GM12865 (cell line): ENCODE data around the gene SV2C.

Experiments used
- DNase-seq: peaks from one replicate; pipeline ENCODE4 v3.0.0; 2010; ENCODE audit warnings: low read depth
- H3K4me3 ChIP-seq: 2 replicates; pipeline ENCODE4 v1.5.1; 2011; ENCODE audit warnings: mild to moderate bottlenecking, low read depth, low read length, control low read depth
- TF ChIP-seq, protein P1 (sequence below): IDR thresholded peaks from 2 replicates; pipeline ENCODE4 v1.5.1; 2011; ENCODE audit warnings: low read length, control low read depth, low read depth, inconsistent platforms; ENCODE audit not compliant: insufficient read depth; ENCODE audit errors: missing control alignments

The SV2C gene

DNA sequence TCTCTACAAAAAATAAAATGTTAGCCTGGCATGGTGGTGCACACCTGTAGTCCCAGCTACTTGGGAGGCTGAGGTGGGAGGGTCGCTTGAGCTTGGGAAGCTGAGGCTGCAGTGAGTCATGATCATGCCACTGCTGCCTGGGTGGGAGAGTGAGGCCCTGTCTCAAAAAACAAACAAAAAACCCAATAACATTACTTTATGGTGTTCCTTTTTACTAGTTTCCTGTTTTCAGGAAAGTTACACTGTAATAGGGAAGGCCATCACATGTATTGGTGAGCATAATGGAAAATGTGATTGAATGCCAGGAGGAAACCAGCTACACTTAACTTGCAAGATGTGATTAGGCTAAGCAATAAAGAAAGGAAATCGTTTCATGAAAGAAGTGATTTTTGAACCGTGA is 42.7 kb downstream of the SV2C start:
- TF ChIP-seq, protein P1, sequence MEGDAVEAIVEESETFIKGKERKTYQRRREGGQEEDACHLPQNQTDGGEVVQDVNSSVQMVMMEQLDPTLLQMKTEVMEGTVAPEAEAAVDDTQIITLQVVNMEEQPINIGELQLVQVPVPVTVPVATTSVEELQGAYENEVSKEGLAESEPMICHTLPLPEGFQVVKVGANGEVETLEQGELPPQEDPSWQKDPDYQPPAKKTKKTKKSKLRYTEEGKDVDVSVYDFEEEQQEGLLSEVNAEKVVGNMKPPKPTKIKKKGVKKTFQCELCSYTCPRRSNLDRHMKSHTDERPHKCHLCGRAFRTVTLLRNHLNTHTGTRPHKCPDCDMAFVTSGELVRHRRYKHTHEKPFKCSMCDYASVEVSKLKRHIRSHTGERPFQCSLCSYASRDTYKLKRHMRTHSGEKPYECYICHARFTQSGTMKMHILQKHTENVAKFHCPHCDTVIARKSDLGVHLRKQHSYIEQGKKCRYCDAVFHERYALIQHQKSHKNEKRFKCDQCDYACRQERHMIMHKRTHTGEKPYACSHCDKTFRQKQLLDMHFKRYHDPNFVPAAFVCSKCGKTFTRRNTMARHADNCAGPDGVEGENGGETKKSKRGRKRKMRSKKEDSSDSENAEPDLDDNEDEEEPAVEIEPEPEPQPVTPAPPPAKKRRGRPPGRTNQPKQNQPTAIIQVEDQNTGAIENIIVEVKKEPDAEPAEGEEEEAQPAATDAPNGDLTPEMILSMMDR = no peak
- DNase-seq = no peak
- no peak overlapping the region for H3K4me3 ChIP-seq

DNA sequence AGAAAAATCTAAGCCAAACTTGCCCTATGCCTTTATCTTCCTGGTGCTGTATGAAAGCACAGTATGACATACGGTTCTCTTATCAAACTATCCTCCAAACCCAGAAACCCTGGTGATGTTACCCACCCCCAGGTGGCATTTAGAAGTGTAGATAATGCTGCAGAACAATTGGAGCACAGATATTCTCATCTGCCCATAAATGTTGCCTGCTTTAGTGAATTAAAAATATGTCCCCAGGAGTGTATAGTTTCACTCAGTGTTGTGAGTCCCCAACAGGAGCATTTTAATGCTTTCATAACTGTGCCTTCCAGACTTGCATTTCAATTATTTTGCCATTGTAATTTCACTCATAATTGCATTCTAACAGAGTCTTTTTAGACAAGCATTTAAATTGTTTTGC is 50.8 kb downstream of the SV2C start:
- H3K4me3 ChIP-seq = no peak overlapping the region
- no peak for DNase-seq
- TF ChIP-seq, protein P1 = no peak

DNA sequence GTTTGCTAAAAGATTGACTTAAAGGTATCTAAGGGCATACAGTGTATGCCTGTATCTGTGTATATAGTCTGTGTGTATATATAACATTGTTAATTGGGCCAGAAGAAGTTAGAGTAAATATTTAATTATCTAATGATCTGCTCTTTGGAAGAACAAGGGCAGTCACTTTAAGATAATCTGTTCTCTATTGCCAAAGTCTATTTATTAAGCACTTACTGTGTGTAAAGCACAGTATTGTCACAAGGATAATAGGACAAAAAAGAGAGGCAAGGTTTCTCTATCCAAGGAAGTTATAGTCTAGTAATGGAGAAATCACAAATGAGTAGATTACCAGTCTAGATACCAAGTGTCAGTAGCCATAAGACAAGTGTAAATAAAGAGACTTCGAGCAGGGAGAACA is 51.5 kb downstream of the SV2C start:
- H3K4me3 ChIP-seq = no peak overlapping the region
- no peak for DNase-seq
- TF ChIP-seq, protein P1 = no peak

DNA sequence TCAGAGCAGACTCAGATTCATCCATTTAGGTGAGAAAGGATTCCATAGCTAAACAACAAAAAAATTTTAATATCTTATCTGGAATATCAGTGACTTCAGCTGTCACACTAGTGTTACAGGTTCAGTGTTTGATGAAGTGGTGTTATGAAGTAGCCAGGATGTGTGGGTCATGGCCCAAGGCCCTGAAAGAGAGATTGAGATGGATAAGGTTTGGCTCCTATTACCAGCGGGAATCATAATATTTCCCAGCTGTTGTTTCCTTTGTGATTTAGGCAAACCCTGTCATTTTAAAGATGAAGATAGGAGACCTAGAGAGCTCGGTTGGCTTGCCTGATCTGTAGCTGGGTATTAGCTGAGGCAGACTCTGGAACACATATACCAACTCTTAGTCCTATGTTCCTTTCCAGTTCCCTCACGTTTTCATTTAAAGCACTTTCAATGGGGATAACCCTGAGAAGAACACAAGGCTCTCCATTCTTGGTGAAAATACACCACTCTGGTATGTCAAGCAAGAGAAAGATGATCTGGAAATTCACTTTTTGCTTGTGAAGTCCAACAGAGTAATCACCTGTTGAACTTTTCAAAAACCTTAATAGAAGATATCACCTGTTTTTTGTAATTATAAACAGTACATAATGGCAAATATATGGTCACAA is 54.8 kb downstream of the SV2C start:
- TF ChIP-seq, protein P1 = no peak
- DNase-seq = no peak
- H3K4me3 ChIP-seq = no peak overlapping the region

DNA sequence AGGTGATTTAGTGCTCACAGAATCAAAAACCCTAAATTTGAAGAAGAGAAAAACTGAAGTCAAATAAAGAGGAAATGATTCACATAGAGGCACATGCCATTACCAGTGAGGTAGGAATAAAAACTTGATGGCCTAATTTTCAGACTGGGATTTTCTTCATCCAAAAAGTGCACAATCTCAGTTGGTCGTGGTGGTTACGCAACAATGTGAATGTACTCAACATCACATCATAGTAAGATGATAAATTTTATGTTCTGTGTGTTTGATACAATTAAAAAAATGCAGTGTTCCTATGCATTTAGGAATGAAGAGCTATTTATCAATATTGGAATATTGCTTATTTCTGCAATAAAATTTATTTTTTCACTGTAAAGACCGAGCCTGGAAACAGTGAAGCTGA is 60.7 kb downstream of the SV2C start:
- no peak overlapping the region for H3K4me3 ChIP-seq
- DNase-seq = no peak
- TF ChIP-seq, protein P1 = no peak

DNA sequence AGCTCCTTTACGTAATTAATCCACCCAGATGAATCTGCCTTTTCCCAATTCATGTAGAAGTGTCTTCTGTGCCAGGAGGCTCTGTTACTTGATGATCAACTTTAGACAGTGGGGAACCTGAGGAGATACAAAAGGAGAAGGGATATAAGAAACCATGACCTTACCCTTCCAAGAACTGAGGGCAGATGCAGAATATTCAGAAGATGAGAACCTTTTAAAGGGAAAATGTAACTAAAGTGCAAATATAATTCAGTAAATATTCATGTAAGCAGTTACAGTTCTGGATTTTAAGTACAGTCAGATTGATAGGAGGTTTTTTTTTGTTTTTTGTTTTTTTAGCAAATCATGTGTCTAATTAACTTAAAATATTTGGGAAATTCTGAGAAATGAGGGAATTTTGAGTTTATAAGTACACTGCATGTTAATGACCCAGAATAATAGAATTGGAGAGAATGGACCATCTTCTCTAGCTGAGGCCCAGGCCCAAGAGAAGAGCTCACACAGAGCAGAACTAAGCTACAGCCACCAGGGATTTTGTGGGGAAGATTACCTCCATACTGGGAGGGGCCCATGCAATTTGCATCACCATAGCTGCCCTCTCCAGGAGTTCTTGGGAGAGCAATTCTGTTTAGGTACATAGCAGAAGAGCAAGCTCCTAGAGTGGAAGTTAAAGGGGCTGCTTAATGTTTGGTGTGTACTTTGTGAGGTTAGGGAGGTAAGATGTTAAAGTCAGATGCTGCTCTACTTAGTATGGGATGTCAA is 61.5 kb downstream of the SV2C start:
- TF ChIP-seq, protein P1 = no peak
- H3K4me3 ChIP-seq = no peak overlapping the region
- no peak for DNase-seq
